ENCODE data around the gene ARHGAP15. TPM values are rescaled to one million over a fixed set of nuclear protein-coding genes. Genes with fewer than 3 reads are reported as not detected.

Gene ARHGAP15
- total and polyA plus RNA-seq, 2 donors from 2014 or later, result 5.7 to 23.1 TPM

DNA sequence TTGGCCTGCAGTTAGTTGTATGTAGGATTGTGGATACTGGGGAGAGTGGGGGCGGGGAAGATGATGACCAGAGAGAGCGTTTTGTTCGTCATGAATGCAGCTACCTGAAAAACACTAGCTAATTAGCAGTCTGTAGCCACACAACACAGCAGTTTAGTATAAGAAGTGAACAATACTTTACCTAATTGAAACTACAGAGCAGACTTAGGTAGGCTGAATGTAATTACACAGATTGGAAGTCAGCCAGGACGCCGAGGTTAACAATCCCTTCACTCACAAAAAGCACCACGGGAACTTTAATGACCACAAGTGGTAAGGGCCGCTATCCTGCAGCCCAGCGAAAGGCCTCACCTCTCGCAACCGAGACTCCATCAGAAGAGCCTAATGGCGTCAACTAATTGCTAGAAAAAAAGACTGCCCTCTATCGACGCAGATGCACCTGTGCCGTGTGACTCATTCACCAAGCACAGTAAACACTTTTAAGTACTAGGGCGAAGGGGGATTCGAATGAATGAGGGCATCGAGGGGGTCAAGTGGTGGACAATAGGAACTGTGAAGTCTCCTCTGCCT, 591.0 kb downstream of the ARHGAP15 start:
- TF ChIP-seq, protein P1, sequence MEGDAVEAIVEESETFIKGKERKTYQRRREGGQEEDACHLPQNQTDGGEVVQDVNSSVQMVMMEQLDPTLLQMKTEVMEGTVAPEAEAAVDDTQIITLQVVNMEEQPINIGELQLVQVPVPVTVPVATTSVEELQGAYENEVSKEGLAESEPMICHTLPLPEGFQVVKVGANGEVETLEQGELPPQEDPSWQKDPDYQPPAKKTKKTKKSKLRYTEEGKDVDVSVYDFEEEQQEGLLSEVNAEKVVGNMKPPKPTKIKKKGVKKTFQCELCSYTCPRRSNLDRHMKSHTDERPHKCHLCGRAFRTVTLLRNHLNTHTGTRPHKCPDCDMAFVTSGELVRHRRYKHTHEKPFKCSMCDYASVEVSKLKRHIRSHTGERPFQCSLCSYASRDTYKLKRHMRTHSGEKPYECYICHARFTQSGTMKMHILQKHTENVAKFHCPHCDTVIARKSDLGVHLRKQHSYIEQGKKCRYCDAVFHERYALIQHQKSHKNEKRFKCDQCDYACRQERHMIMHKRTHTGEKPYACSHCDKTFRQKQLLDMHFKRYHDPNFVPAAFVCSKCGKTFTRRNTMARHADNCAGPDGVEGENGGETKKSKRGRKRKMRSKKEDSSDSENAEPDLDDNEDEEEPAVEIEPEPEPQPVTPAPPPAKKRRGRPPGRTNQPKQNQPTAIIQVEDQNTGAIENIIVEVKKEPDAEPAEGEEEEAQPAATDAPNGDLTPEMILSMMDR (IDR thresholded peaks at IDR 0.05; ENCODE audit: borderline replicate concordance, extremely low read depth, insufficient read depth), result no peak
- FAIRE-seq (no peak), DNase-seq (peak in 1 of 5 donors; percentile 29)
- H3K27me3 ChIP-seq (ENCODE audit: control insufficient read depth, insufficient read depth, low read length), result no peaks in the 10 kb centered on the region
- no peak overlapping the region for H3K27ac ChIP-seq (ENCODE audit: low read depth in 2 of 2, low read length in 2 of 2)
- H3K9ac ChIP-seq (ENCODE audit: low read length in 3 of 3), result no peak overlapping the region
- H3K4me3 ChIP-seq (ENCODE audit: low read length in 3 of 3), result no peak overlapping the region
- H3K36me3 ChIP-seq (ENCODE audit: control insufficient read depth in 2 of 3, insufficient read depth in 3 of 3, low read length in 3 of 3), result no peaks in the 10 kb centered on the region
- no peaks in the 10 kb centered on the region for H3K9me3 ChIP-seq (ENCODE audit: control insufficient read depth in 2 of 3, insufficient read depth in 1 of 3, low read length in 3 of 3)
- intact Hi-C loops (cut with DNase I), result no loop called here
- H3K4me1 ChIP-seq (ENCODE audit: control insufficient read depth in 2 of 3, insufficient read depth in 2 of 3, low read depth in 1 of 3, low read length in 3 of 3), result no peaks in the 10 kb centered on the region

DNA sequence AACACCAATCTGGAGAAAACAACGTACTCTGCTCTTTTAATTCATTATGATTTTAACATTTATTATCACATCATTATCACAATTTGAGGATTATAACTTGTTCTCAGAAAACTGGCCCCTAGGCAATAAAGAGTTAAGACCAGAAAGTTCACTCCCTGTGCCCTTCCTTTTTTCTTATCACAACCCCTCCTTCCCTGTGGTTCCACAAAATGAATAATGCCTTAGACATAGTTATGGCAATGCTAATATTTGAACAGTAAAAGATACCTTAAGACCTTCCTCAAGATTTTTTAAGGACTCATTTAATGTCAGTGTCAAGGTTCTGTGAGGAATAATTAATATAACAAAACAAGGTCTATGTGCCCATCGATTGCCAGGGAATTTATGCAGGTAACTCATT, 596.2 kb downstream of the ARHGAP15 start:
- TF ChIP-seq, protein P1 (IDR thresholded peaks at IDR 0.05; ENCODE audit: borderline replicate concordance, extremely low read depth, insufficient read depth), result no peak
- Histone ChIP-seq H3K4me3 (ENCODE audit: low read length in 3 of 3) (no peak overlapping the region), H3K27ac (ENCODE audit: low read depth in 2 of 2, low read length in 2 of 2) (no peak overlapping the region), H3K4me1 (ENCODE audit: control insufficient read depth in 2 of 3, insufficient read depth in 2 of 3, low read depth in 1 of 3, low read length in 3 of 3) (no peaks in the 10 kb centered on the region), H3K36me3 (ENCODE audit: control insufficient read depth in 2 of 3, insufficient read depth in 3 of 3, low read length in 3 of 3) (no peaks in the 10 kb centered on the region), H3K9me3 (ENCODE audit: control insufficient read depth in 2 of 3, insufficient read depth in 1 of 3, low read length in 3 of 3) (no peaks in the 10 kb centered on the region), H3K27me3 (ENCODE audit: control insufficient read depth, insufficient read depth, low read length) (no peaks in the 10 kb centered on the region), H3K9ac (ENCODE audit: low read length in 3 of 3) (no peak overlapping the region)
- intact Hi-C loops (cut with DNase I), result no loop called here
- DNase-seq (no peak), FAIRE-seq (no peak)

DNA sequence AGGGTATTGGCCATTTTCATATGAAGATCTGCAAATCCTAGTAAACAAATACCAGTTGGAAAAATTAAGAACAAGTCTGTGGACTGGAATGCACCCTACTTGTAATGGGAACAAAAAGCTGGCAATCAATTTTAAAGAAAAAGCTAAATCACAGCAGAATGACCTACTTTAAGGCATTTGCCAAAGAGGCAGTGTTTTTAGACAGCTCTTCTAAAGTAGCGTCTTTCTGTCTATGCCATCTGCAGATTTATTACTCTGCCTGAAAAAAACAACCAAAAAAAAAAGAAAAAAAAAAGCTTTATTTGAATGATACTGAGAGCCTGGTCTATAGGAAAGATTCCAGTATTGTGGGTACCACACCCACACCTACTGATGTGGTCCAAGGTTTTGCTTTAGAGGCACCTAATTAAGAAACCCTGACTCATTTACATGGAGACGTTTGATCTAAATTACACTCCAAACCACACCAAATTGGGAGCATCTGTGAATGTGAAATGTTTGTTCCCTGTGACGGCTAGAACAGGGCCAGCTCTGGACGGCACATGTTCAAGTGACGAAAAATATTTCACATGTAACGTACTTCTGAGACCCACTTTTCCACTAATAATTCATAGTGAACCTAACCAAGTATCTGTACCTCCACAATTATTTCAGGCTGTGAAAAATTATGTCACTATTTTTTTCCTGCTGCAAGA, 597.1 kb downstream of the ARHGAP15 start:
- Histone ChIP-seq H3K36me3 (ENCODE audit: control insufficient read depth in 2 of 3, insufficient read depth in 3 of 3, low read length in 3 of 3) (no peaks in the 10 kb centered on the region), H3K9me3 (ENCODE audit: control insufficient read depth in 2 of 3, insufficient read depth in 1 of 3, low read length in 3 of 3) (no peaks in the 10 kb centered on the region), H3K9ac (ENCODE audit: low read length in 3 of 3) (no peak overlapping the region), H3K4me3 (ENCODE audit: low read length in 3 of 3) (no peak overlapping the region), H3K27me3 (ENCODE audit: control insufficient read depth, insufficient read depth, low read length) (no peaks in the 10 kb centered on the region), H3K27ac (ENCODE audit: low read depth in 2 of 2, low read length in 2 of 2) (no peak overlapping the region), H3K4me1 (ENCODE audit: control insufficient read depth in 2 of 3, insufficient read depth in 2 of 3, low read depth in 1 of 3, low read length in 3 of 3) (no peaks in the 10 kb centered on the region)
- TF ChIP-seq, protein P1 (IDR thresholded peaks at IDR 0.05; ENCODE audit: borderline replicate concordance, extremely low read depth, insufficient read depth), result no peak
- DNase-seq, result no peak
- intact Hi-C loops (cut with DNase I), result no loop called here
- FAIRE-seq, result no peak

Data from kidney (tissue), 14 donors.